Heart right ventricle (tissue), 16 donors: ENCODE data around the gene CRYBB1. TPM values are rescaled to one million over a fixed set of nuclear protein-coding genes. Genes with fewer than 3 reads are reported as not detected.

Experiments used
- ATAC-seq, 8 donors: fragments of 200-7000 bp; cut with Tn5 transposase; one replicate each; pipeline ENCODE4 v1.9.1; 2020; ENCODE audit warnings: mild to moderate bottlenecking in 8 of 8, moderate library complexity in 8 of 8, moderate number of reproducible peaks in 1 of 8
- DNase-seq, 2 donors: peaks; one replicate each; pipeline ENCODE4 v3.0.0-alpha.2; 2020
- H3K27ac ChIP-seq, 10 donors: fragments of 200-600 bp; sonication (generic) in 2 of 10; one replicate each; pipeline versions ENCODE4 v1.5.0 to v1.8.0; 2020 to 2022; ENCODE audit warnings: mild to moderate bottlenecking in 3 of 10
- H3K27me3 ChIP-seq, 7 donors: fragments of 200-600 bp; one replicate each; pipeline ENCODE4 v1.8.0; 2021 to 2022; ENCODE audit warnings: mild to moderate bottlenecking in 2 of 7
- H3K36me3 ChIP-seq, 9 donors: fragments of 200-600 bp; sonication (generic) in 1 of 9; one replicate each; pipeline versions ENCODE4 v1.5.0 to v1.8.0; 2020 to 2022; ENCODE audit warnings: mild to moderate bottlenecking in 2 of 9
- H3K4me1 ChIP-seq, 9 donors: fragments of 200-600 bp; sonication (generic) in 1 of 9; one replicate each; pipeline versions ENCODE4 v1.5.0 to v1.8.0; 2020 to 2022; ENCODE audit warnings: mild to moderate bottlenecking in 4 of 9
- H3K4me3 ChIP-seq, 10 donors: fragments of 200-600 bp; sonication (generic) in 2 of 10; one replicate each; pipeline versions ENCODE4 v1.5.0 to v1.8.0; 2020 to 2022; ENCODE audit warnings: mild to moderate bottlenecking in 7 of 10, moderate library complexity in 2 of 10
- H3K9me3 ChIP-seq, 11 donors: fragments of 200-600 bp in 10 of 11; sonication (generic) in 2 of 11; one replicate each; pipeline versions ENCODE4 v1.5.0 to v1.8.0; 2013 to 2022; ENCODE audit warnings: mild to moderate bottlenecking in 2 of 11, control low read depth in 1 of 11, moderate library complexity in 1 of 11
- CTCF ChIP-seq, 9 donors: fragments of 200-600 bp; sonication (generic) in 2 of 9; IDR thresholded peaks; one replicate each; pipeline versions ENCODE4 v1.5.0 to v1.8.0; 2021 to 2022; ENCODE audit warnings: antibody characterized with exemption in 9 of 9, mild to moderate bottlenecking in 5 of 9, moderate library complexity in 1 of 9
- WGBS, 2 donors: extraction: QIAGEN DNeasy Blood & Tissue Kit; methylation state at CpG; one replicate each; pipeline ENCODE4 v1.1.7; 2013; ENCODE audit warnings: inconsistent platforms in 1 of 2; 5-methylcytosine and 5-hydroxymethylcytosine counted together
- intact Hi-C, 10 donors: fragments of 100-400 bp; cut with DNase I; formaldehyde crosslinking; loops; one replicate each; pipeline versions ENCODE4 v1.11.1 to v1.14.2; 2022
- polyA plus RNA-seq, 2 donors: library from polyadenylated mRNA; stranded (reverse); fragments of 200-250 nt; gene quantifications; one replicate each; pipeline ENCODE4 v1.2.3, GENCODE V29; 2013
- total RNA-seq, 10 donors: library from RNA; stranded (reverse); fragmentation: NEBNext Ultra II Directional in 3 of 10; extraction: Animal tissue kit (Norgen Biotek cat#: 25700) in 3 of 10; gene quantifications; one replicate each; pipeline versions ENCODE4 v1.2.1 to v1.2.4, GENCODE V29; 2021 to 2023
- donor health status: Arrhythmogenic right ventricular cardiomyopathy.
- donor health status: ischemic (EF 13 %, LVEDD 7.1; RV severe dilation, severe dysfunction).
- donor health status: healthy with polysubstance abuse.
- donor health status: DM: no; HTN: yes; CAD: no.
- donor health status: DM: no; HTN: no; CAD: no.
- donor health status: ischemic (EF 25% LVEDD 6.9; RV normal size, moderate dysfunction).
- donor health status: ischemic (EF 25% LVEDD 5.7; RV mildly dilated, moderate dysfunction).
- donor health status: healthy.
- donor health status: DM: yes; HTN: yes; CAD: no.
- donor health status: Ischemic cardiomyopathy.
- donor health status: ischemic (EF 35%, LVEDD 5.7; RV mildly dilated, moderate dysfunction).
- donor health status: nonischemic (EF 11% LVEDD 7.7; RV severe dilation, severe dysfunction).
- donor health status: DM: yes; HTN: yes; CAD: no.
- donor health status: PGD.
- donor health status: ischemic (EF 29% LVEDD 5.4; RV normal size, mild dysfunction).
- donor health status: nonischemic (EF 23%, LVEDD 6.1; RV moderate dilation, normal function).

CRYBB1 gene
- total and polyA plus RNA-seq, 12 donors = 0.24 to 2.5 (median 0.56) TPM; not detected in 3

- ATAC-seq (peak in 1 of 8 donors; percentile 12), DNase-seq (no peak)
- no peaks in the 10 kb centered on the region for H3K36me3 ChIP-seq
- intact Hi-C loops = no loop called here
- WGBS, 2 donors = 75% methylated on average over 6 of the region's 6 CpGs
- no peaks in the 10 kb centered on the region for H3K9me3 ChIP-seq
- H3K4me1 ChIP-seq = peaks cover 0 to 38% (median 9%) of the 10 kb centered on the region in 9 donors
- H3K27me3 ChIP-seq = peaks cover 5 to 56% (median 22%) of the 10 kb centered on the region in 7 donors
- TF ChIP-seq CTCF (IDR thresholded peaks at IDR 0.05) = no peak
- H3K27ac ChIP-seq = peak overlapping the region in 1 of 10 donors; percentile 9
- no peak overlapping the region for H3K4me3 ChIP-seq
Measured at GRCh38 chr22:26648528-26649388, 30.9 kb upstream of the CRYBB1 start.

GRCh38 chr22:26648011-26648497 lies 30.2 kb upstream of the CRYBB1 start:
- DNase-seq = no peak
- peaks cover 5 to 49% (median 19%) of the 10 kb centered on the region in 7 donors for H3K27me3 ChIP-seq
- no peaks in the 10 kb centered on the region for H3K9me3 ChIP-seq
- no peak overlapping the region for H3K4me3 ChIP-seq
- no peaks in the 10 kb centered on the region for H3K36me3 ChIP-seq
- no peak for TF ChIP-seq CTCF (IDR thresholded peaks at IDR 0.05)
- peaks cover 0 to 45% (median 13%) of the 10 kb centered on the region in 9 donors for H3K4me1 ChIP-seq
- 11 to 25% methylated on average over 17 of the region's 17 CpGs for WGBS, 2 donors
- intact Hi-C loops = no loop called here
- H3K27ac ChIP-seq = peak overlapping the region in 1 of 10 donors; percentile 36
- no peak for ATAC-seq

GRCh38 chr22:26646158-26646557 lies 28.3 kb upstream of the CRYBB1 start:
- no peak for TF ChIP-seq CTCF (IDR thresholded peaks at IDR 0.05)
- Histone ChIP-seq H3K4me1 (peaks cover 0 to 59% (median 18%) of the 10 kb centered on the region in 9 donors), H3K27ac (no peak overlapping the region), H3K4me3 (no peak overlapping the region), H3K9me3 (no peaks in the 10 kb centered on the region), H3K27me3 (peaks cover 3 to 33% (median 15%) of the 10 kb centered on the region in 7 donors), H3K36me3 (no peaks in the 10 kb centered on the region)
- ATAC-seq (no peak), DNase-seq (no peak)
- intact Hi-C loops = no loop called here
- 51 to 55% methylated on average over 5 of the region's 5 CpGs for WGBS, 2 donors

- Histone ChIP-seq H3K4me1 (peaks cover 0 to 47% (median 18%) of the 10 kb centered on the region in 9 donors), H3K27ac (peak overlapping the region in 9 of 10 donors; percentile 29 to 82 (median 70)), H3K9me3 (no peaks in the 10 kb centered on the region), H3K4me3 (no peak overlapping the region), H3K36me3 (no peaks in the 10 kb centered on the region), H3K27me3 (peaks cover 3 to 32% (median 14%) of the 10 kb centered on the region in 7 donors)
- TF ChIP-seq CTCF (IDR thresholded peaks at IDR 0.05) = no peak
- WGBS, 2 donors = 85 to 88% methylated on average over 15 of the region's 15 CpGs
- ATAC-seq = no peak
- no peak for DNase-seq
- intact Hi-C loops = no loop called here
Measured at GRCh38 chr22:26643418-26644100, 25.7 kb upstream of the CRYBB1 start.
